ENCODE measurements around the gene ANK2.

GRCh38 chr4:113356453-113356852 is 307.0 kb downstream of the ANK2 start:
- TF ChIP-seq EZH2 (IDR thresholded peaks at IDR 0.05) (no peak), CTCF (IDR thresholded peaks at IDR 0.05) (no peak), EZH2phosphoT487 (IDR thresholded peaks at IDR 0.05) (no peak)
